GM19025 (cell line): ENCODE data around the gene CD4.
A peak's percentile ranks its signal among the peaks of the same experiment; 100 is the strongest.

ENCODE experiments used
- ATAC-seq: cut with Tn5 transposase; IDR thresholded peaks from one replicate; pipeline ENCODE4 v1.9.1; 2021; ENCODE audit warnings: mild to moderate bottlenecking, low read depth, moderate library complexity; ENCODE audit not compliant: unreplicated experiment

The CD4 gene

DNA sequence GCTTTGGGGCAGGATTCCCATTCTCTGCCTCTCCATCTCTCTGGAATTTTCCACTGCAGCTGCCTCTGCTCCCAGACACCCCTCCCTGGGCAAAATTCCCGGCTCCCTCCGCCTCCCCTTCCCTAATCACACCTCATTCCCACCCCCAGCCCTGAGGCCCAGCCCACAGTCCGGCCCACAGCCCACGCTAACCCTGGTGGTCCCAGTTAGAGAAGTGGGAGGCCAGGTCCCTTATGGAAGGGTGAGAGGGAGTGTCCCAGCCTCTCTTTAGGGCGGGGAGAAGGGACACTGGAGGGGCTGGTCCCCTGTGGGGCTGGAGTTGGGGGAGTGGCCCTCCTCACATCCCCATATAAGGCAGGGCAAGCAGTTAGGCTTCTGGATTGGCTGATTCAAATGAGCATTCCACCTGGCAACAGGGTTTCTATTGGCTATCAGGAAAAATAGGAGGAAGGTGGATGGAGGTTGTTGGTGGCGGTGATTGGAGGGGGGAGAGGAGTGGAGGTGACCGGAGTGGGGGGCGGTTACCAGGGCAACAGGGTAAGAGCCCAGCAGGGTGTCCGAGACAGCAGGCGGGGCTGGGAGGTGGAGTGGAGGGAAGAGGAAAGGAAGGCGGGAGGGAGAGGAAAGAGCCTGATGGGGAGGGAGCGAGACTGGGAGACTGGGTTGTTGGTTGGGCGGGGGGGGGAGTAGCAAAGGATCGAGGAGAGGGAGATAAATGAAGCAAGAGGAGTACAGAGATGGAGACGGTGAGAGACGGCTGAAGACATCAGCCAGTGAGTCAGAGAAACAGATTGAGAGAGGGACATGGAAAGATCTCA, 25.1 kb upstream of the CD4 start:
- ATAC-seq: peak; percentile 72

DNA sequence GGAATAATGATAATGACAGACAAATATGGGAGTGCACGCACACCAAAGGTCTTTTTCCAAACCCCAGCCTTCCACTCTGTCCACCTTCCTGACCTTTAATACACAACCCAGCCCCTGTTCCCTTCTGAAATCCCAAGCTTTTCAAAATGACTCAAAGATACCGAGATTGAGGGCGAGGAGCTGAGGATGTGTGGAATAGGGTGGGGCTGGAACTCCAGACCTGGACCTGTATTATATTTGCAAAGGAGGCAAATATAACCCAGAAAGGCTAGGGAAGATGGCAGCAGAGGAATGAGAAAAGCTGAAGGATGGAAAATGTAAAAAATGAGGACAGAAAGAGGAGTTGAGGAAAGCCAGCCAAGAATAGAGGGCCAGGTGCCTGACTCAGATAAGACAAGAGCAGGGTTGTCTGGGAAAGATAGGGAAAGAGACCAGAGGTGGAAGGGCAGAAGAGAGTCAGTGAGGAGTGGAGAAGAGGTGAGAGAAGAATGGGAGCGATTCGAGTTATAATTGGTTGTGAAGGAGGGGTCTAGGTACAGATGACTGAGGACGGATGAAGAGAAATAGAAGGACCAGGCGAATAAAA, 24.2 kb upstream of the CD4 start:
- no peak for ATAC-seq

- peak; percentile 11 for ATAC-seq
These were observed 23.4 kb upstream of the CD4 start, which contains the start of gene PTMS for GRCh38 chr12:6765634-6766581. PTMS (plus strand) TSS chr12:6766363; CDS start chr12:6766706, 343 bp downstream.

DNA sequence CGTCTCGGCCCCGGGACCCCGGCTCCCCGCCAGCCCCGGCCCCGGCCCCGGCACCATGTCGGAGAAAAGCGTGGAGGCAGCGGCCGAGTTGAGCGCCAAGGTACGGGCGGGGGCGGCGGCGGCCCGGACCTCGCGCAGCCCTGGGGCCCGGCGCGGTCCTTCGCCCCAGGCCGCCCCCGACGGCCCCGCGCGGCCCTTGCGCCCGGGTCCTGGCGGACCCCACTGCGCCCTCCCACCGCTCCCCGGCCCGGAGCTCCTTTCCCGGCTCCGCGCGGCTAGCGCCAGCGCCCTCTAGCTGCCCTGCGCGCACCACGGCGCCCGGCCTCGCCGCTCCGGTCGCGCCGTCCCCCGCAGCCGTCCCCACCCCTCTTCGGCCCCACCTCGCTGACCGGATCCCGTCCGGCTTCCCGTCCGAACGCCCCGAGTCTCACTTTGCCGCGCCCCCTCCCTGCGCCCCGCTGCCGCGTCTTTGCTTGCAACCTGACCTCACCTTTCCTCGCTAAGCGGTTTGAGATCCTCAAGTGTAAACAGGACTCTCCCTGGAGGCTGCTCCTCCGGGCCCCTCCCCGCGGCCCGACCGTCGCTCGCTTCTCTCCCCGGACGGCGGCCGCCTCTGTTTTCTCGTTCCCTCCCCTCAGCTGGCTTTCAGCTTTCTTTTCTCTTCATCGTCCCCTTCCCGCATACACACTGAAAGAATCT, 22.5 kb upstream of the CD4 start:
- ATAC-seq: peak; percentile 52

- no peak for ATAC-seq
These were observed 21.7 kb upstream of the CD4 start for GRCh38 chr12:6767353-6768319.

GRCh38 chr12:6768437-6768914, 20.9 kb upstream of the CD4 start:
- ATAC-seq: no peak

GRCh38 chr12:6768990-6769389, 20.3 kb upstream of the CD4 start:
- ATAC-seq: no peak

DNA sequence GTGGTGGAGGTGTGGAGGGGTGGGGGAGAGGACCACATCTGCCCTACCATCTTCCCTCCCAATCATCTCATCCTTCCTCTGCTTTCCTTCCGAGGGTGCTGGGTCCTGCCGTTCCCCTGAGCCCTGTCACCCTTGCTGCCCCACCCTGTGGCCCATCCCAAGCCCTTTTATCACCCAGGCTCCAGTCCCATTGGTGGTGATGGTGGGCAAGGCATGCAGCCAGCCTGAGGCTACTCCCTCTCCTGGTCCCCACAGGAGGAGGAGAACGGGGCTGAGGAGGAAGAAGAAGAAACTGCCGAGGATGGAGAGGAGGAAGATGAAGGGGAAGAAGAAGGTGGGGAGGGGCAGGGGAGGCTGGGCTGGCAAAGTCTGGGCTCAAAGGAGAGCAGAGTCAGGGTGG, 19.7 kb upstream of the CD4 start:
- no peak for ATAC-seq

DNA sequence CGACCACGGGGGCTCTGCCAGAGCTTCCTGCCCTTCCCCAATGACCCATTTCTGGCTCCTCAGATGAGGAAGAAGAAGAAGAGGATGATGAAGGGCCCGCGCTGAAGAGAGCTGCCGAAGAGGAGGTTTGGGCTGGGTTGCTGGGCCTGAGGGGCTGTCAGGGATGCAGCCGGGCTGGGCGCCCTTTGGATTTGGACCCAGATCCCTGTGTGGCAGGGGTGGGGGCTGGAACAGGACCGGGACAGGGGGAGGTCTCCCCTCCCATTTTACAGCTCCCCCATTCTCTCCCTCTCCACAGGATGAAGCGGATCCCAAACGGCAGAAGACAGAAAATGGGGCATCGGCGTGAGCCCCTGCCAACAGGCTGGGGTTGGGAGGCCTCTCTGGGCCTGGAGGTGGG, 19.2 kb upstream of the CD4 start:
- no peak for ATAC-seq

- ATAC-seq: no peak
These were observed 18.7 kb upstream of the CD4 start for GRCh38 chr12:6770600-6770999.

DNA sequence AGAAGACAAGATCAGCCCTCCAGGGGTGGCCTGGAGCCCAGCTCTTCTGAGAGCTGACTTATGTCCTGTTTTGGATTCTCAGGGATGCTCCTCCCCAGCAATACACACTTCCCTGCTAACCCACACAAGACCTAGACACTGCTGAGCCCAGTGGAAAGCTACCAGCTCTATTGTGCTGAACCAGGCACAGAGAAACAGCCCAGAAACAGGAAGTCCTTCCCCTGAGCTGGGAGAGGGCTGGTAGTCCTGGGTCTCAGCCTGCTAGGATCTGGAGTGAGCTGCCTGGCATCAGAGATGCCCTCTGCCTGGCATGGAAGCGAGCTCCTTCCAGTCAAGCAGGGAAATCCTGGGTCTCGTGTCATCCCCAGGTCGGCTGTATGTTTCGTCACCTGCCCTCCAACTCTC, 18.2 kb upstream of the CD4 start:
- ATAC-seq: no peak

DNA sequence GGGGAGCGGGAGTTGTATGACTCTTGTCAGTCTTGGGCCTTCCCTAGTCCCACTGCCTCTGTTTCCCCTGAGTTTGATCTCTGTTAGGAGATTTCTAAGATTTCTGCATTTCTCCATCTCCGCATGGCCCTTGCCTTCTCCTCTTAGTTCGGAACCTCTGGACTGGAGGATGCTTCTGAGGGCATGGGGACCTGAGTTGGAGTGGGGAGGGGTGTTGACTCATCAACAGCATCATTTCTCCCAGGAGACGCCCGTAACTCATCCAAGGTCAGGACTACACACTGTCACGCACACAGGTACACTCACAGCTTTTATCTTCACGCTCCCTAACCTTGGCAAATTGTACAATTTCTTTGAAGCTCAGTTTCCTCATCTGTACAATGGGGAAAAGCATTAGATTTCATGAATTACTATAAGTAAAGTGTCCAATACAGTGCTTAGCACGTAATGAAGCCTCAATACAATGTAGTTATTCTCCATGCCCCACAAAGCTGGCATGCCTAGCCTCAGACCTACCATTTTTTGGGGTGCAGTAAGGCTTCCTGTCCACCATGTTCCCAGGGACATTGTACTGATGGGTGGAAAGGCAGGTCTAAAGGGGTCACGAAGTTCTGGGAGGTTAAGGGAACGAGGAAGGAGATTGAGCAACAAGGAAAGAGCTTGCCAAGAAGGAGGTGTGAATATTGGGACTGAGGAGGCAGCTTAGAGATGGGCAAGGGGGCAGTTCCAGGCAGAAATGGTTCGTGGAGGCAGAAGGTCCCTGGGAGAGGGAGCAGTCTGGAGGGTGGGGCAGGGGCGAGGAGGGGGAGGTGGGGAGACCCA, 17.6 kb upstream of the CD4 start:
- ATAC-seq: no peak

GRCh38 chr12:6772331-6772695, 17.0 kb upstream of the CD4 start, which contains the start of gene LAG3:
LAG3 (plus strand) TSS chr12:6772520; CDS start chr12:6772853, 333 bp downstream.
- ATAC-seq: no peak

- ATAC-seq: no peak
These were observed 16.4 kb upstream of the CD4 start for GRCh38 chr12:6772726-6773589.

DNA sequence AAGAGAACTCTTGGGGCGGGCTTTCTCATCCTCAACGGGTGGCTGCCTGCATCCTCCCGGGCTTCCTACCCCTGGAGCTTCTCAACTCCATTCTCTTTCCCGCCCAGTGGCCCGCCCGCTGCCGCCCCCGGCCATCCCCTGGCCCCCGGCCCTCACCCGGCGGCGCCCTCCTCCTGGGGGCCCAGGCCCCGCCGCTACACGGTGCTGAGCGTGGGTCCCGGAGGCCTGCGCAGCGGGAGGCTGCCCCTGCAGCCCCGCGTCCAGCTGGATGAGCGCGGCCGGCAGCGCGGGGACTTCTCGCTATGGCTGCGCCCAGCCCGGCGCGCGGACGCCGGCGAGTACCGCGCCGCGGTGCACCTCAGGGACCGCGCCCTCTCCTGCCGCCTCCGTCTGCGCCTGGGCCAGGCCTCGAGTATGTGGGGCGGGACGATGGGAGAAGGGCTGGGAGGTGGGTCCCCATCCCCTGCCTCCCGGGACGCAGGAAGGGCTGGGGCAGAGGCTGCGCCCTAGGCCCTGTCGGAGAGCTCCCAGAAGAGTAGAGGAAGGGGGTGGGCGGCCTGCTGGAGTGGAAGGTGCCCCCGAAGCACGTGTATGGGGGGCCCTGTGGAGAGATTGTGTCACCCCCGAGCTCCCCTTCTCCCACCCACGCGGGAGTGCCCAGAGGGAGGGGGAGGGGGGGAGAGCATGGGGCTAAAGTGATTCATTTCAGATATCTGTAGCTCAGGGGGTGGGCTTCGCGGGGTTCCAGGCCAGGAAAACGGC, 15.6 kb upstream of the CD4 start:
- ATAC-seq: no peak

- ATAC-seq: no peak
These were observed 14.7 kb upstream of the CD4 start for GRCh38 chr12:6774499-6775062.
